ENCODE data around the gene AIF1.

DNA sequence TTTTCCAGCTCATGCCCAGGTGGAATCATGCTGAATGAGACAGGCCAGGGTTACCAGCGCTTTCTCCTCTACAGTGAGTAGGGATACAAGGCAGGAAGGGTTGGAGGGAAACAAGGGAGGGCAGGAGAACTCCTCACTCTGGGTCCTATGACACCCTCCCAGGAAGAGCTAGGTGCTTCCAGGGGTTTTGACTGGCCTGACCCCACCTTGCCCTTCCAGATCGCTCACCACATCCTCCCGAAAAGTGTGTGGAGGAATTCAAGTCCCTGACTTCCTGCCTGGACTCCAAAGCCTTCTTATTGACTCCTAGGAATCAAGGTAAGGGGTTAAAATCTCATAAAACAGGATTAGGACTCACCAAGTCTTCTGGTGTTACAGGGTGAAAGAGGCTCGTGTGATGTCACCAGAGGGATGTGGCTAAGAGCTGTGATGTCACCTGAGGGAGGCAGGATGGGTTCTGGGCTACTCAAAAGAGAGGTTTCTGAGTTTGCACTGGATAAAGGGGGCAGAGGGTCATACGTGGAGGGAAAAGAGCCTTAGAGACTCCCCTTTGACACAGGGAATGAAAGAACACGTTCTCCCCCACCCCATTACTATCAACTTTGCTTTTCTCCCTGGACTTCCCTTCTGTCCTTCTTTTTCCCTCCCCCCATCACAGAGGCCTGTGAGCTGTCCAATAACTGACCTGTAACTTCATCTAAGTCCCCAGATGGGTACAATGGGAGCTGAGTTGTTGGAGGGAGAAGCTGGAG lies 42.5 kb downstream of the AIF1 start:
- TF ChIP-seq, protein P1, sequence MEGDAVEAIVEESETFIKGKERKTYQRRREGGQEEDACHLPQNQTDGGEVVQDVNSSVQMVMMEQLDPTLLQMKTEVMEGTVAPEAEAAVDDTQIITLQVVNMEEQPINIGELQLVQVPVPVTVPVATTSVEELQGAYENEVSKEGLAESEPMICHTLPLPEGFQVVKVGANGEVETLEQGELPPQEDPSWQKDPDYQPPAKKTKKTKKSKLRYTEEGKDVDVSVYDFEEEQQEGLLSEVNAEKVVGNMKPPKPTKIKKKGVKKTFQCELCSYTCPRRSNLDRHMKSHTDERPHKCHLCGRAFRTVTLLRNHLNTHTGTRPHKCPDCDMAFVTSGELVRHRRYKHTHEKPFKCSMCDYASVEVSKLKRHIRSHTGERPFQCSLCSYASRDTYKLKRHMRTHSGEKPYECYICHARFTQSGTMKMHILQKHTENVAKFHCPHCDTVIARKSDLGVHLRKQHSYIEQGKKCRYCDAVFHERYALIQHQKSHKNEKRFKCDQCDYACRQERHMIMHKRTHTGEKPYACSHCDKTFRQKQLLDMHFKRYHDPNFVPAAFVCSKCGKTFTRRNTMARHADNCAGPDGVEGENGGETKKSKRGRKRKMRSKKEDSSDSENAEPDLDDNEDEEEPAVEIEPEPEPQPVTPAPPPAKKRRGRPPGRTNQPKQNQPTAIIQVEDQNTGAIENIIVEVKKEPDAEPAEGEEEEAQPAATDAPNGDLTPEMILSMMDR (IDR thresholded peaks at IDR 0.05; ENCODE audit: insufficient read depth, low read length, poor library complexity, severe bottlenecking) = no peak
- no peak for TF ChIP-seq EZH2phosphoT487 (conservative IDR thresholded peaks at IDR 0.05; ENCODE audit: low read length)

All from SU-DHL-6 (cell line).